NT2/D1 (cell line): Measurements from ENCODE around the gene KLHL40.

Experiments used
- DNase-seq: peaks from one replicate; pipeline ENCODE4 v3.0.0-alpha.2; 2011; ENCODE audit warnings: low read depth, low spot score
- H3K27me3 ChIP-seq: 2 replicates; pipeline ENCODE4 v1.6.0; 2011; ENCODE audit warnings: mild to moderate bottlenecking; ENCODE audit not compliant: insufficient read length, insufficient read depth
- H3K36me3 ChIP-seq: 2 replicates; pipeline ENCODE4 v1.6.1; 2011; ENCODE audit warnings: mild to moderate bottlenecking, low read length, mixed read lengths; ENCODE audit not compliant: insufficient read depth, insufficient read length
- H3K4me1 ChIP-seq: 2 replicates; pipeline ENCODE4 v1.5.1; 2011; ENCODE audit not compliant: insufficient read depth, insufficient read length
- H3K4me3 ChIP-seq: 2 replicates; pipeline ENCODE4 v1.5.1; 2011; ENCODE audit warnings: low read depth; ENCODE audit not compliant: insufficient read length
- H3K9ac ChIP-seq: 2 replicates; pipeline ENCODE4 v1.6.0; 2011; ENCODE audit warnings: low read depth; ENCODE audit not compliant: insufficient read length
- H3K9me3 ChIP-seq: 2 replicates; pipeline ENCODE4 v1.5.1; 2011; ENCODE audit warnings: mild to moderate bottlenecking, low read length; ENCODE audit not compliant: insufficient read depth
- SUZ12 ChIP-seq: IDR thresholded peaks from 2 replicates; pipeline ENCODE4 v1.6.1; 2011; ENCODE audit not compliant: insufficient read length, insufficient read depth; ENCODE audit errors: extremely low read depth
- YY1 ChIP-seq: IDR thresholded peaks from 2 replicates; pipeline ENCODE4 v1.6.1; 2011; ENCODE audit not compliant: insufficient read length, insufficient read depth
- ZNF274 ChIP-seq: IDR thresholded peaks from 2 replicates; pipeline ENCODE4 v1.6.1; 2011; ENCODE audit warnings: mild to moderate bottlenecking, low read depth, low read length

Gene KLHL40

GRCh38 chr3:42739401-42740158 is 54.2 kb downstream of the KLHL40 start:
- Histone ChIP-seq H3K36me3 (no peaks in the 10 kb centered on the region), H3K4me3 (no peak overlapping the region), H3K9me3 (no peaks in the 10 kb centered on the region), H3K27me3 (peaks cover 2% of the 10 kb centered on the region), H3K4me1 (peaks cover 20% of the 10 kb centered on the region), H3K9ac (no peak overlapping the region)
- TF ChIP-seq ZNF274 = no peak
- no peak for TF ChIP-seq SUZ12
- TF ChIP-seq YY1 = no peak
- no peak for DNase-seq

- no peaks in the 10 kb centered on the region for H3K9me3 ChIP-seq
- H3K4me1 ChIP-seq = peaks cover 8% of the 10 kb centered on the region
- H3K27me3 ChIP-seq = peaks cover 2% of the 10 kb centered on the region
- no peak for DNase-seq
- no peak overlapping the region for H3K9ac ChIP-seq
- no peak overlapping the region for H3K4me3 ChIP-seq
- no peaks in the 10 kb centered on the region for H3K36me3 ChIP-seq
- TF ChIP-seq YY1 = no peak
- TF ChIP-seq ZNF274 = no peak
- no peak for TF ChIP-seq SUZ12
These were observed 56.5 kb downstream of the KLHL40 start for GRCh38 chr3:42741796-42742195.
